ENCODE measurements around the gene SORCS2.

The SORCS2 gene

GRCh38 chr4:7287274-7287917 is 95.1 kb downstream of the SORCS2 start:
- DNase-seq (ENCODE audit: low read depth, low spot score), result no peak

DNA sequence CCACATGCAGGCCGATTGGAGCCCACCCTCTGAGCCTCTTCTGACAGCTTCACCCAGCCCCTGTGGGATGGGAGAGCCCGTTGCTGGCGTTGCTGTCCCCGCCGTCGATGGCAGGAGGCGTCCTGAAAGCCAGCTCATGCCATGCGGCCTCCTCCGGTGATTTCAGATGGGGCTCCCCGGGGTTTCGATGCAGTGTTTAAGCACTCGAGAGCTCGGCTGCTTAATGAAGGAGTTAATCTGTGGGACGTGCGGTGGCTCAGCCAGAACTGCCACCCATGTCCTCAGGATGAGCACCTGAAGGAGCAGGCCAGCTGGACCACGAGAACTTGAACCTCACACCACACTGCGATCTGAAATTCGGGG is 95.6 kb downstream of the SORCS2 start:
- no peak for DNase-seq (ENCODE audit: low read depth, low spot score)

- DNase-seq (ENCODE audit: low read depth, low spot score), result no peak
These were observed 96.6 kb downstream of the SORCS2 start for GRCh38 chr4:7288751-7289523.

DNA sequence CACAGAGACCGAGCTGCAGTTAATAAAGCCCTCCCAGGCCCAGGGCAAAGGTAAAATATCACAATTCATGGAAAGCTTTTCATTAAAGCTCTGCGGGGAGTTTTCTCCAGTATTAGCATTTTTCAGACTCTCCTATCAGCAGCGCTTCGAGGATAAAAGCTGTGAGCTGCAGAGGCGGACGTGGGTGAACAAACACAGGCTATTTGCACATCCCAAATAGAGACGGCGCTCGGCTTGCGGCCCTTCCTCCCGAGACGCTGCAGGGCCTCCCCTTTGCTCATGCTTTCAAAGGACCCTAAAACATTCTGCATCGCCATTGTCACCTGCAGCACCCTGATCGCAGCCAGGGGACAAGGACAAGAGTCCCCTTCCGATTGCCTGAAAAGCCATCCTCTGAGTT is 97.3 kb downstream of the SORCS2 start:
- DNase-seq (ENCODE audit: low read depth, low spot score), result no peak

DNA sequence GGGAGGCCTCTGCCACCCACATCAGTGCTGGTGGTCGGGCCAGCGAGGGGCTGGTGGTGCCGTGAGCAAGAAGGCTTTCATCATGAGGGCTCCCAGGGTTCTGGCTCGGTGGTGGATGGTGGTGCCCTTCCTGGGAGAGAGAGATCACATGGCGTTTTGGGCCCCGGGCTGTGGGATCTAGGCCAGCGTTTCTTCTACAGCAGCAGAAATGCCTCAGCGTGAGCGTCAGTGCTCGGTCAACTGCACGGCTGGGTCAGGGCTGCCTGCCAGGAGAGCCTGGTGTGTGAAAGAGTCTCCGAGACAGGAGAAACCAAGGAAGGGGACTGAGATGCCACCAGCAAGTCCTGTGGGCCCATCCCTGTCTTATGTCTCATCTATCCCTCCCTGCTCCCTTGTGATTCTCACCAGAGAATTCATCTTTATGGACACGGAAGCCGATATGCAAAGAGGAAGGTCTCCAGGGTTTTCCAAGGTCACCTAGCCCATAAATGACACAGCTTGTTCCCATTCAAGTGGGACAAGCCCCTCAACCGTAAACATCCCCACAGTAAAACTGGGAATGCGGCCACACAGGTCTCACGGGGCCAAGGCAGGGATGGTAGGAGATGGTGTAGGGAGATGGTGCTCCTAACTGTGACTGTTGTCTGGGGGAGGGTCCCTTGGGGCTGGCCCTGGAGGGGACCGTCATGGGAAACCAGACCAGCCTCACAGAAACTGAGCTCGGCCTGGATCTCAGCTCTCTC is 99.2 kb downstream of the SORCS2 start:
- DNase-seq (ENCODE audit: low read depth, low spot score), result peak; percentile 64

- no peak for DNase-seq (ENCODE audit: low read depth, low spot score)
These were observed 101.4 kb downstream of the SORCS2 start for GRCh38 chr4:7293703-7294102.

DNA sequence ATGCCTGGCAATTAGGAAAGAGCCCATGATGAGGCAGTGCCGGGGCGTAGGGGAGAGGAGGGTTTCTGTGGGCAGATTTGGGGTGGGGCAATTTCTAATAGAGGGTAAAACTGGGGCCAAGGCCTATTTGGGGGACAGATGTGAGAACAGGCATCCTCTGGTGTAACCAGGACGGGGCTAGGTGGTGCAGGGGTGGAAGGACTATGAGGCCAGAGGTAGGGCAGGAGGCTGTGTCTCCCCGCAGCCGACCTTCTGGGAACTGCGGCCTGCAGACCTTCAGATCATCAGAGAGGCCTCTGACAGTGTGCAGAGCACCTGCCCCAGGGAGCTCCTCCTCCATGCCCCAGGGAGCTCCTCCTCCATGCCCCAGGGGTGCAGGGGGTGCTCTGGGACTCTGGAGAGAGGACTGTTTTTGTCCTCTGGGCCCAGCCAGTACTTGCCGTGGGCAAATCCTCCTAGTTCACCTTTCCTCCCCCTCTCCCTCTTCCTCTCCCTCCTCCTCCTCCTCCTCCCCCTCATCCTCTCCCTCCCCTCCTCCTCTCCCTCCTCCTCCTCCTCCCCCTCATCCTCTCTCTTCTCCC is 101.9 kb downstream of the SORCS2 start:
- DNase-seq (ENCODE audit: low read depth, low spot score), result no peak

- DNase-seq (ENCODE audit: low read depth, low spot score), result peak; percentile 51
These were observed 103.0 kb downstream of the SORCS2 start for GRCh38 chr4:7295197-7295910.

DNA sequence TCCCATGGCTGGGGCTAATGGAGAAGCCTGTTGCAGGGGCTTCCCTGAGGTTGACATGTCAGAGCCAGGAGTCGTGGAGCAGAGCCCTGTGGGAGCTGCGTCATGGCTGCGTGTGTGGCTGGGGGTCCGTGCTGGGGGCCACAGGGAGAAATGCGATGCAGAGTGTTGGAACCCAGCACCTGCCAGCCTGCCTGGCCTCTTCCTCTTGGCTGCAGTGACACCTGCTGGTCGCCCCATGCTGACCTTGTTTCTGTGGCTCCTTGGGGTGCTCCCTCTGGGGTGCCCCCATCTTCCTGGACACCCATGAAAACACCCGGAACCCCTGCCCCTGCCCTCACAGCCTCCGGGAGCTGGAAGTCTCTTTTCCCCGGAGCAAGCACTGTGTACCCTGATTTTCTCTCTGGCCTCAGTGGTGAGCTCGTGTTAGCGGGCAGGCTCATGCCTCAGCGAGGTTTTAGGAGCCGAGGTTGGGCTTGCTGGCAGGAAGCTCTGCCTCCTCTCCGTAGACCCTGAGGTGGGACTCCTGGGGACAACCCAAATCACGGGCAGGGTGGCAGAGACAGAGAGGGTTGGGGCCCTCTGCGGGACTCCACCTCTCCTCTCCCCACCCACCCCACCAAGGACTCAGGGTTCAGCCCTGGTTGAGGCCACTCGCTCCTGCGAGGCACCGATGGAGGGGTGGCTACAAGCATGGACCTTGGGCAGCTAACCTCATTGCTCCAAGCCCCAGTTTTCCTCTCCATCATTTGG is 103.7 kb downstream of the SORCS2 start:
- peak; percentile 45 for DNase-seq (ENCODE audit: low read depth, low spot score)

- no peak for DNase-seq (ENCODE audit: low read depth, low spot score)
These were observed 104.5 kb downstream of the SORCS2 start for GRCh38 chr4:7296661-7297335.

GRCh38 chr4:7297374-7297773 is 105.0 kb downstream of the SORCS2 start:
- DNase-seq (ENCODE audit: low read depth, low spot score), result no peak

- DNase-seq (ENCODE audit: low read depth, low spot score), result no peak
These were observed 105.5 kb downstream of the SORCS2 start for GRCh38 chr4:7297881-7298280.

DNA sequence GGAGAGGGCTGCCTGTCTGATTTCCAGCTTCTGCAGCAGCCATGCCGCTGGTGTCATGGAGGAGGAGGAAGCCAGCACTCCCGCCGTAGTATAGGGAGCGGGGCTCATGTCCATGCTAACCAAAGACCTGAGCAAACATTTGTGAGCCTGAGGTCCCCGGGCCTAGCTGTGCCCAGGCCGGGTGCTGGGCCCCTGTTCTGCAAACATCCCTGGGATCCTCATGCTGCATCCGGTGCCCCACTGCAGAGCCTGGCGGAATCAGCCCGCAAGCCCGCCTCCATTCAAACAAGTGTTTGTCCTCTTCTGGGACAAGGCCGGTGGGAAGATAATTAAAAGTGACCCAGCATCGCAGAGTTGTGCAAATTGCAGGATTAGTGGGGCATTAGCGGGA is 106.3 kb downstream of the SORCS2 start:
- DNase-seq (ENCODE audit: low read depth, low spot score), result no peak

- peak; percentile 11 for DNase-seq (ENCODE audit: low read depth, low spot score)
These were observed 106.9 kb downstream of the SORCS2 start for GRCh38 chr4:7299010-7299907.

- DNase-seq (ENCODE audit: low read depth, low spot score), result no peak
These were observed 107.8 kb downstream of the SORCS2 start for GRCh38 chr4:7299908-7300710.

DNA sequence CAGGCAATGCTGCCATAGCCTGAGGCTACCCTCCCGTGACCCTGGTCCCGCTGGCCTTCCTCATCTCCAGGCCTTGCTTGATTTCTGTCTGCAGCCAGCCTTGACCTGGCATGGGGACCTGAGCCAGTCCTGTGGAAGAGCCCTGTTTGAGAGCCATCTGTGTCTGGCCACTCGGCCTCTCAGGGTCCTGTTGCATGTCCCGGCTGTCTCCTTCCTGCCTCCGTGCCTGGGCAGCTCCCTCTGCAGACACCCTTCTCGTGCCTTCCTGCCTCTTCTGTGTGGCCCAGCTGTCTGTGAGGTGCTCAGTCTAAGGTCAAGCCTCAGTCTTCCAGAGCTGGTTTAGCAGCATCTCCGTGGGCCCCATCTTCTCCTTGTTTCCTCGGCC is 108.4 kb downstream of the SORCS2 start:
- no peak for DNase-seq (ENCODE audit: low read depth, low spot score)

DNA sequence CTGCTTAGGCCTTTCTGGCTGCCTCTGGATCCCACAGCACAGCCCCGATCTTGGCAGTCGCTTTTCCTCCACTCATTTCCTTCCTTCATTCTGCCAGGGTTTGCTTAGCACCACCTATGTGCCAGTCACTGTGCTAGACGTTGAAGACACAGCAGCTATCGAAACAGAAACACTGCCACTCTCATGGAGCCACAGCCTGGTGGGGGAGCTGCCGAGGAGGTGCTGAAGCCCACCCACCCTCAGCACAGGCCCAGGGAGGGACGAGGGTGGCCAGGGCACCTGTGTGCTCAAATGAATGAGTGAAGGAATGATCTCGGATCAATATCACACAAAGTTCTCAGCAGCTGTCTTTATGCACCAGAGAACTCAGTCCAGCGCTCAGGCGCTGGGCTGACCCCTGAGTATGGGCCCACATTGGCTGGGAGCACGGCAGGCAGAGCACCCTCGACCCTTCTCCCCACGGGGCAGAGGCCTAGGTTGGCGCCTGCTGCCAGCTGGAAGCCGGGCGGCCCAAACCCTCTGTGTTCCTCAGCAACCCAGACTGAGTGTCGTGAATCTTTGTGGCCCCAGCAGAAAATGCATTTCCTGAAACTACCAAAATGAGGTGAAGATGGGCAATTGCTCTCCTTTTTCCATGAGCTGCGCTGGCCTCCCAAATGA is 108.9 kb downstream of the SORCS2 start:
- DNase-seq (ENCODE audit: low read depth, low spot score), result no peak
